A673 (cell line): ENCODE data around the gene RORB.

Experiments used
- EZH2 ChIP-seq: fragments of 200-600 bp; sonication (generic); IDR thresholded peaks from 2 replicates; pipeline ENCODE4 v1.6.1; 2017; ENCODE audit warnings: borderline replicate concordance, low read depth, mild to moderate bottlenecking, mixed read lengths, antibody characterized with exemption, low read length; ENCODE audit not compliant: poor library complexity, severe bottlenecking
- TF ChIP-seq, protein P1 (sequence below): fragments of 300-800, 200-600 bp; sonication (generic); conservative IDR thresholded peaks from 2 replicates; pipeline ENCODE4 v1.5.1; 2017; ENCODE audit warnings: low read depth, mild to moderate bottlenecking, antibody characterized with exemption, low read length, moderate library complexity, mixed read lengths

DNA sequence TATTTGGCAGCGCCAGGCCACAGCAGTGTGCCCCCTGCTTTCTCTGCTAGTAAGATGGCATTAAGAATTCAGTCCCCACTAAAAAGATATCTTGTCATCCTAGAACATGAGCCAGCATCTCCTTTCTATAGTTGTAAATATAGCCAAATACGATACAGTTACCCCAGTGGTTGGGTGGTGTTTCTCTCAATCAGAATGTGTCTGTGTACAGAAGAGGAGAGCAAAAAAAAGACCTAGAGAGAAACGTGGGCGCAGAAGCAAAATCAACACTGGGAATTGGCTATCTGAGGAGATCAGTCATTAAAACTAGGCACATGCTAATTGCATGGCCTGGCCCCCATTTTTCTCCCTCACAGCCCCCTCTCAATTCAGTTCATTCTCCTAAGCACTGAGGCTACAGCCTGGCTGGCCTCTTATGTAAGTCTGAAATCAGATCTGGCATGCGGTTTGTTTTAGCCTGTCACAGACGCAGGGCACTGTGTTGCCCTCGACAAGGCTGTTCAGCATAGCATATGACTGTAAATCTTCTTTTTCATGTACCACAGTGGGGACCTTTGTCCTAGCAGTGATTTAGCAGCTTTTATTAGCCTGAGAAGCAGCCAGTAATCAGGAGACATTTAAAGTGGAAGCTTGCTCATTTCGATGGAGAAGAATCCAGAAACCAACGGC lies 57.8 kb downstream of the RORB start:
- TF ChIP-seq, protein P1, sequence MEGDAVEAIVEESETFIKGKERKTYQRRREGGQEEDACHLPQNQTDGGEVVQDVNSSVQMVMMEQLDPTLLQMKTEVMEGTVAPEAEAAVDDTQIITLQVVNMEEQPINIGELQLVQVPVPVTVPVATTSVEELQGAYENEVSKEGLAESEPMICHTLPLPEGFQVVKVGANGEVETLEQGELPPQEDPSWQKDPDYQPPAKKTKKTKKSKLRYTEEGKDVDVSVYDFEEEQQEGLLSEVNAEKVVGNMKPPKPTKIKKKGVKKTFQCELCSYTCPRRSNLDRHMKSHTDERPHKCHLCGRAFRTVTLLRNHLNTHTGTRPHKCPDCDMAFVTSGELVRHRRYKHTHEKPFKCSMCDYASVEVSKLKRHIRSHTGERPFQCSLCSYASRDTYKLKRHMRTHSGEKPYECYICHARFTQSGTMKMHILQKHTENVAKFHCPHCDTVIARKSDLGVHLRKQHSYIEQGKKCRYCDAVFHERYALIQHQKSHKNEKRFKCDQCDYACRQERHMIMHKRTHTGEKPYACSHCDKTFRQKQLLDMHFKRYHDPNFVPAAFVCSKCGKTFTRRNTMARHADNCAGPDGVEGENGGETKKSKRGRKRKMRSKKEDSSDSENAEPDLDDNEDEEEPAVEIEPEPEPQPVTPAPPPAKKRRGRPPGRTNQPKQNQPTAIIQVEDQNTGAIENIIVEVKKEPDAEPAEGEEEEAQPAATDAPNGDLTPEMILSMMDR: no peak
- no peak for TF ChIP-seq EZH2
